Natural killer cell (primary cell): Measurements from ENCODE around the gene UBL7. TPM values are rescaled to one million over a fixed set of nuclear protein-coding genes. Genes with fewer than 3 reads are reported as not detected.

Experiments used
- ATAC-seq, 3 donors: fragments of 150-1000 bp in 2 of 3; fragments of 200-7000 bp in 1 of 3; cut with Tn5 transposase; 1 replicate in 1 of 3; 2 replicates in 2 of 3; pipeline ENCODE4 v1.10.0; 2021; ENCODE audit warnings: mild to moderate bottlenecking in 2 of 3, moderate library complexity in 2 of 3
- DNase-seq, 2 donors: peaks; one replicate each; pipeline versions ENCODE4 v3.0.0 to v3.0.0-alpha.2; 2013 to 2021; ENCODE audit warnings: mixed read lengths in 1 of 2
- H3K27ac ChIP-seq: one replicate; pipeline ENCODE4 v1.5.1; 2013; ENCODE audit warnings: mild to moderate bottlenecking, low read length
- H3K27me3 ChIP-seq: one replicate; pipeline ENCODE4 v1.6.1; 2013; ENCODE audit warnings: low read length; ENCODE audit not compliant: control insufficient read depth, insufficient read depth
- H3K36me3 ChIP-seq: one replicate; pipeline ENCODE4 v1.6.1; 2013; ENCODE audit warnings: low read length; ENCODE audit not compliant: control insufficient read depth, insufficient read depth
- H3K4me1 ChIP-seq: one replicate; pipeline ENCODE4 v1.6.1; 2013; ENCODE audit warnings: low read length; ENCODE audit not compliant: control insufficient read depth, insufficient read depth
- H3K4me3 ChIP-seq: one replicate; pipeline ENCODE4 v1.5.1; 2013; ENCODE audit warnings: low read length
- H3K9me3 ChIP-seq: one replicate; pipeline ENCODE4 v1.6.1; 2013; ENCODE audit warnings: low read length; ENCODE audit not compliant: control insufficient read depth, insufficient read depth
- H3K27ac Mint-ChIP-seq, 2 donors: one replicate each; pipeline ENCODE4 v1.8.0; 2022; ENCODE audit warnings: mild to moderate bottlenecking in 2 of 2, mixed read lengths in 2 of 2, moderate library complexity in 1 of 2
- H3K27me3 Mint-ChIP-seq, 2 donors: one replicate each; pipeline ENCODE4 v1.8.0; 2022; ENCODE audit warnings: low read depth in 2 of 2, mixed read lengths in 2 of 2
- H3K36me3 Mint-ChIP-seq: one replicate; pipeline ENCODE4 v1.8.0; 2022; ENCODE audit warnings: mixed read lengths
- H3K4me1 Mint-ChIP-seq, 2 donors: one replicate each; pipeline ENCODE4 v1.8.0; 2022; ENCODE audit warnings: mixed read lengths in 2 of 2
- H3K4me3 Mint-ChIP-seq: one replicate; pipeline ENCODE4 v1.8.0; 2022; ENCODE audit warnings: mild to moderate bottlenecking, moderate library complexity, mixed read lengths
- H3K9me3 Mint-ChIP-seq, 2 donors: one replicate each; pipeline ENCODE4 v1.8.0; 2022; ENCODE audit warnings: mixed read lengths in 2 of 2
- CTCF ChIP-seq: fragments of 200-600 bp; IDR thresholded peaks from one replicate; pipeline ENCODE4 v1.8.0; 2022; ENCODE audit warnings: antibody characterized with exemption
- WGBS: methylation state at CpG from one replicate; pipeline ENCODE4 v1.1.7; 2013; ENCODE audit warnings: missing lambda C conversion rate; ENCODE audit not compliant: insufficient coverage; 5-methylcytosine and 5-hydroxymethylcytosine counted together
- intact Hi-C: fragments of 100-400 bp; cut with micrococcal nuclease; formaldehyde crosslinking; loops from one replicate; pipeline ENCODE4 v1.14.2; 2022
- total RNA-seq, 4 donors: library from RNA; stranded (reverse); fragments of 120-200 nt in 1 of 4; gene quantifications; one replicate each; pipeline versions ENCODE4 v1.2.3 to v1.2.4, GENCODE V29; 2013 to 2022

The UBL7 gene, protein sequence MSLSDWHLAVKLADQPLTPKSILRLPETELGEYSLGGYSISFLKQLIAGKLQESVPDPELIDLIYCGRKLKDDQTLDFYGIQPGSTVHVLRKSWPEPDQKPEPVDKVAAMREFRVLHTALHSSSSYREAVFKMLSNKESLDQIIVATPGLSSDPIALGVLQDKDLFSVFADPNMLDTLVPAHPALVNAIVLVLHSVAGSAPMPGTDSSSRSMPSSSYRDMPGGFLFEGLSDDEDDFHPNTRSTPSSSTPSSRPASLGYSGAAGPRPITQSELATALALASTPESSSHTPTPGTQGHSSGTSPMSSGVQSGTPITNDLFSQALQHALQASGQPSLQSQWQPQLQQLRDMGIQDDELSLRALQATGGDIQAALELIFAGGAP
- 10 to 100 TPM; 25.1 to 38.7 (median 29.0) TPM for total RNA-seq
- 45.8 TPM for total RNA-seq (2013)

GRCh38 chr15:74460871-74461846 is at the start of gene UBL7:
TSS of gene UBL7 (minus strand) at chr15:74461160. CDS start at chr15:74458867, 2,293 bp downstream.
- H3K9me3 Mint-ChIP-seq: no peaks in the 10 kb centered on the region
- H3K4me3 Mint-ChIP-seq: peak within 1 kb of the TSS; percentile 86
- no peaks in the 10 kb centered on the region for H3K36me3 Mint-ChIP-seq
- peaks cover 8% of the 10 kb centered on the region for H3K36me3 ChIP-seq
- peak within 1 kb of the TSS; percentile 90 for H3K4me3 ChIP-seq
- H3K27ac Mint-ChIP-seq: peak within 1 kb of the TSS; percentile 87
- no peaks in the 10 kb centered on the region for H3K9me3 ChIP-seq
- DNase-seq (peak; percentile 93 to 96), ATAC-seq (peak; percentile 98 to 99 (median 99))
- H3K27me3 ChIP-seq: no peaks in the 10 kb centered on the region
- no peaks in the 10 kb centered on the region for H3K27me3 Mint-ChIP-seq
- H3K4me1 Mint-ChIP-seq: peaks cover 14 to 32% of the 10 kb centered on the region in 2 donors
- H3K4me1 ChIP-seq: peaks cover 14% of the 10 kb centered on the region
- WGBS: under 1% methylated on average over 54 of the region's 54 CpGs
- H3K27ac ChIP-seq: peak within 1 kb of the TSS; percentile 82
- TF ChIP-seq CTCF: no peak
- intact Hi-C loops: loop anchor here (1.0 to 2.0 kb wide), 2 partner anchors 28 to 80 kb away; partner anchors contain the start of gene ARID3B

DNA sequence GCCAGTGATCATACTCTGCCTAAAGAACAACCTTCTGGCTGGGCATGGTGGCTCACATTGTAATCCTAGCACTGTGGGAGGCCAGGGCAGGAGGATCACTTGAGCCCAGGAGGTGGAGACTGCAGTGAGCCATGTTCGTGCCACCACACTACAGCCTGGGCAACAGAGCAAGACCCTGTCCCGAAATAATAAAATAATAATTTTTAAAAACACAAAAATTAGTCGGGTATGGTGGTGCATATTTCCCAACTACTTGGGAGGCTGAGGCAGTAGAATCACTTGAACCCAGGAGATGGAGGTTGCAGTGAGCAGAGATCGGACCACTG is 45.5 kb upstream of the UBL7 start:
- Histone ChIP-seq H3K27me3 (no peaks in the 10 kb centered on the region), H3K36me3 (no peaks in the 10 kb centered on the region), H3K27ac (no peak overlapping the region), H3K4me3 (no peak overlapping the region), H3K9me3 (no peaks in the 10 kb centered on the region), H3K4me1 (peaks cover 1% of the 10 kb centered on the region)
- Mint-ChIP-seq H3K9me3 (no peaks in the 10 kb centered on the region), H3K4me3 (no peak overlapping the region), H3K36me3 (peaks cover 9% of the 10 kb centered on the region), H3K27me3 (no peaks in the 10 kb centered on the region), H3K4me1 (no peaks in the 10 kb centered on the region), H3K27ac (no peak overlapping the region)
- no peak for TF ChIP-seq CTCF
- DNase-seq (no peak), ATAC-seq (no peak)
- WGBS: 92% methylated on average over 3 of the region's 4 CpGs
- intact Hi-C loops: no loop called here

DNA sequence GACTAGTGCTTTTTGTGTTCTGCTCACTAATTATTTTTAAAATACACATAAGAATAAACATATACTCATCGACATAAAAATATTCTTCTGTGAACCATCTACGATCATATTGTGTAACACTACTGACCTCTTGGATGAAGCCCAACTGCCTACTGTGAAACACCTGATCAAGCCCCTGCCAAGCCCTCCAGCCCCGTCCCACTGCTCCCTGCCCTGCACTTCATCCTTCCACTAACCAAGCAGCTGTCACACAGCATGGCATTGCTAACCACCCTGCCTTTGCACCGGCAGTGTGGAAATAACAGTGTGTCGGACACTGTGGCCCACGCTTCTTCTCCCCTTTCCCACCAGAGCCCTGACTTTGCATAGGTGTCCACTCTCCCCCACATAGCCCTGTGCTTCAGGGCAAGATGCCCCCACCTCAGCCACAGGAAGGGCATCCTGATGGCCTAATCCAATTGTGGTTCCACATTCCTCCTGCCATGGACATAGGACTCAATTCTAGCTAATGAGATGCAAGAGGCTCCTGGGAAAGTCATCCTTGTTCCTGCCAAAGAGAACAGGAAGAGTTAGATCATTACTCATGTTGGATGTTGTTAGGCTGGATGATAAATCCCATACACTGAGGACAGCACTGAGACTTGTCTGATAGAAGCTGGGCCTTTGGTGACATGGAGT is 45.0 kb upstream of the UBL7 start:
- TF ChIP-seq CTCF: no peak
- H3K9me3 Mint-ChIP-seq: no peaks in the 10 kb centered on the region
- no peaks in the 10 kb centered on the region for H3K27me3 Mint-ChIP-seq

More for the DNA sequence above, 45.0 kb upstream of the UBL7 start:
- no peaks in the 10 kb centered on the region for H3K36me3 ChIP-seq
- no peak overlapping the region for H3K4me3 ChIP-seq
- H3K4me1 ChIP-seq: no peaks in the 10 kb centered on the region
- WGBS: 95% methylated on average over 6 of the region's 6 CpGs
- no peaks in the 10 kb centered on the region for H3K4me1 Mint-ChIP-seq
- no peak overlapping the region for H3K27ac ChIP-seq
- H3K9me3 ChIP-seq: no peaks in the 10 kb centered on the region
- no peak for ATAC-seq
- H3K36me3 Mint-ChIP-seq: peaks cover 9% of the 10 kb centered on the region
- no peak for DNase-seq
- H3K27ac Mint-ChIP-seq: no peak overlapping the region
- no peaks in the 10 kb centered on the region for H3K27me3 ChIP-seq
- no peak overlapping the region for H3K4me3 Mint-ChIP-seq
- intact Hi-C loops: no loop called here
